ENCODE measurements around the gene PLEKHA5.

PLEKHA5 gene

DNA sequence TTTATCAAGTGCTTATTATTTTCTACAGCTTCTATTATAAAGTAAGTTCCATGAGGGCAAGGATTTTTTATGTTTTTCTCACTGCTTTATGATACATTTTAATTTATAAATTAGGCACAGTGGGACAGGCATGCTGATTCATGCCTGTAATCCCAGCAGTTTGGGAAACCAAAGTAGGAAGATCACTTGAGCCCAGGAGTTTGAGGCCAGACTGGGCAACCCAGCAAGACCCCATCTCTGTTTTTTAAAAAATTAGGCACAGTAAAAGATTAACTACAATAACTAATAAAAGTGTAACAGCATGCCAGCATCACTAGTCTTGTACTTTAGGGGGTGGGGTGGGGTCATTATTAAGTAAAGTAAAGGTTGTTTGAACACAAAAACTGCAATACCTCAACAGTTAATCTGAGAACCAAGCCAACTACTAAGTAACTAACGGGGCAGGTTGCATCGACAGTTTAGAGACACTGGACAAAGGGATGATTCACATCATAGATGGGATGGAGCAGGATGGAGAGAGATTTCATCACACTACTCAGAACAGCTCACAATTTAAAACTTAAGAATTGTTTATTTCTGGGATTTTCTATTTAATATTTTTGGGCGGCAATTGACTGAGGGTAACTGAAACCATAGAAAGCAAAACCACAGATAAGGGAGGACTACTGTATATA is 119.5 kb downstream of the PLEKHA5 start:
- H3K4me3 ChIP-seq (ENCODE audit: low read depth, low read length) = no peak overlapping the region
- TF ChIP-seq, protein P1, sequence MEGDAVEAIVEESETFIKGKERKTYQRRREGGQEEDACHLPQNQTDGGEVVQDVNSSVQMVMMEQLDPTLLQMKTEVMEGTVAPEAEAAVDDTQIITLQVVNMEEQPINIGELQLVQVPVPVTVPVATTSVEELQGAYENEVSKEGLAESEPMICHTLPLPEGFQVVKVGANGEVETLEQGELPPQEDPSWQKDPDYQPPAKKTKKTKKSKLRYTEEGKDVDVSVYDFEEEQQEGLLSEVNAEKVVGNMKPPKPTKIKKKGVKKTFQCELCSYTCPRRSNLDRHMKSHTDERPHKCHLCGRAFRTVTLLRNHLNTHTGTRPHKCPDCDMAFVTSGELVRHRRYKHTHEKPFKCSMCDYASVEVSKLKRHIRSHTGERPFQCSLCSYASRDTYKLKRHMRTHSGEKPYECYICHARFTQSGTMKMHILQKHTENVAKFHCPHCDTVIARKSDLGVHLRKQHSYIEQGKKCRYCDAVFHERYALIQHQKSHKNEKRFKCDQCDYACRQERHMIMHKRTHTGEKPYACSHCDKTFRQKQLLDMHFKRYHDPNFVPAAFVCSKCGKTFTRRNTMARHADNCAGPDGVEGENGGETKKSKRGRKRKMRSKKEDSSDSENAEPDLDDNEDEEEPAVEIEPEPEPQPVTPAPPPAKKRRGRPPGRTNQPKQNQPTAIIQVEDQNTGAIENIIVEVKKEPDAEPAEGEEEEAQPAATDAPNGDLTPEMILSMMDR (conservative IDR thresholded peaks at IDR 0.05; ENCODE audit: low read depth, low read length) = no peak
- peak; percentile 71 for DNase-seq (ENCODE audit: low read depth)

DNA sequence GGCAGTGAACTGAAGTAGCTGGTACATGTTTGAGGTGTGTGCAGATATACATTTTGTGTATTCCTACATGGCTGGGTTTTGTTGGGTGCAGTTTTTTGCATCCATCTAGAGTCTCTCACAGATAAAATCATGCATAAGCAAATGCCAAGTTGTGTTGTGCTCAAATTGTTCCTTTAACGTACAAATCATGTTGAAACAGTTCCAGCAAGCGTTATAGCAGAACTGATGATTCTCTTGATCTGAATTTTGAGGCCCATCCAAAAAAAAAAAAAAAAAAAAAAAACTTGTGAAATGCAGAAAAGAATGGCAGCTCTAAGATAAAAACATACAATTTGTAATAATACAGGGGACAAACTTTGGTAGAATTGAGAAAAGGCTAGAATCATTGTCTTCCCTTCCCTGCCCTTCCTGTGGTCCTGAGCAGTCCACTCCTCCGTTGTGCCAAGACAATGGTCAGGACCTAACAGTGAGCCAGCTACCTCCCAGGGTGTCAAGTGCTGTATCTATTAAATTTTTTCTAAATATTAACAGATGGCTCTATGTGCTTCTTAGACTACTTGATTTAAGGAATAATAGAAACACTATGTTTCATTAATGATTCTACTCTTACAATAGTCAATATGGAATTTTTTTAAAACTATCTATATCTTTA is 122.1 kb downstream of the PLEKHA5 start:
- H3K4me3 ChIP-seq (ENCODE audit: low read depth, low read length) = no peak overlapping the region
- TF ChIP-seq, protein P1 (conservative IDR thresholded peaks at IDR 0.05; ENCODE audit: low read depth, low read length) = no peak
- peak; percentile 35 for DNase-seq (ENCODE audit: low read depth)

DNA sequence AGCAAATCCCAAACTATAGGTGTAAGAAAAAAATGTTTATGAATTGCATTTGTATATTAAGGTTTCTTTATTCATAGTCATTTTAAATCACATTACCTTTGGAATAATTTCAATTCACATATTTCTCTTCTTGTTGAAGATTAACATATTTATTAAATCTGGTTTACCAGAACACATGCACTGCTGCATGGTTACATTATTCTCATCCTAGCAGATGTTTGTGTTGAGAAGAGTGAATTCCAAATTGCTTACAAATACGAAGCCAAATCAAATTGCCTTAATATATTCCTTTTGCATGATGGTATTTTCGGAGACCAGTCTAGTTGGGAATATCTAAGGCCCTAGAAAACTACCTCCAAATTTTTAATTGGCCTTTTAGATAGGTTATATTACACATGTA is 130.6 kb downstream of the PLEKHA5 start:
- H3K4me3 ChIP-seq (ENCODE audit: low read depth, low read length) = no peak overlapping the region
- DNase-seq (ENCODE audit: low read depth) = no peak
- TF ChIP-seq, protein P1 (conservative IDR thresholded peaks at IDR 0.05; ENCODE audit: low read depth, low read length) = no peak

DNA sequence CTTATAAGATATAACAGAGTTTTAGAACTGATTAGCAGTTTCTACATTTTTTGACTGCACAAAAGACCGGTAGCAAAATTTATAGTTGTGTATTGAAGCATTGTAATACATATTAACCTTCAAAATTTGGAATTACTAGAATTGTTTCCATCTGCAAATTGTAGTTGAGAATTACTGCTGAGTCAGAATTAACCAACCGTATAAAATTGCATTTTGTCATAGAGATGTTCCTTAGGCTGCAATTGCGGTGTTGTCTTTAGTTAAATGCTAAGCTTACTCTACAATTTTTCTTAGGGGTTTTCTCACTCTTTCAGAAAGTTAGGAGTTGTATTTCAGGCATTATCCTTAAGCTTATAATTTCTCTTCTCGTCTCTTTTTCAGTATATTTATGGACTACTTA is 132.2 kb downstream of the PLEKHA5 start:
- DNase-seq (ENCODE audit: low read depth) = no peak
- H3K4me3 ChIP-seq (ENCODE audit: low read depth, low read length) = no peak overlapping the region
- TF ChIP-seq, protein P1 (conservative IDR thresholded peaks at IDR 0.05; ENCODE audit: low read depth, low read length) = no peak

DNA sequence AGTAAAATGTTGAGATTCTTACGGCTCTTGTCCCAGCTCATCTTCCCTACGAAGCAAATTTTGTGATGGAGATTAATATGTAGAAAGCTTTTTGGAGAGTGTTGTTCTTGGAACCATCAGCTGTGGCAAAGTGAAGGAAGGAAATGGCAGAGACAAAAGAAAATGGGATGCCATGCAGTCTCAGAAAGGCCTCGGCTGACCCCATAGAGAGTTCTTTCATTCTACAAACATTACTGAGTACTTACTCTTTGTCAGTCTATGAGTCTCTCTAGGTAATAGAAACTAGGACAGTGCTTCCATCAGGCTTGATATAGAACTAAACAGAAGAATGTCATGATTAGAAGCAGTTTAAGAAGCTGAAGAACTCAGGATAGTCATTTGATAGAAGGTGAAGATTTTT is 134.1 kb downstream of the PLEKHA5 start:
- H3K4me3 ChIP-seq (ENCODE audit: low read depth, low read length) = no peak overlapping the region
- DNase-seq (ENCODE audit: low read depth) = no peak
- TF ChIP-seq, protein P1 (conservative IDR thresholded peaks at IDR 0.05; ENCODE audit: low read depth, low read length) = no peak

DNA sequence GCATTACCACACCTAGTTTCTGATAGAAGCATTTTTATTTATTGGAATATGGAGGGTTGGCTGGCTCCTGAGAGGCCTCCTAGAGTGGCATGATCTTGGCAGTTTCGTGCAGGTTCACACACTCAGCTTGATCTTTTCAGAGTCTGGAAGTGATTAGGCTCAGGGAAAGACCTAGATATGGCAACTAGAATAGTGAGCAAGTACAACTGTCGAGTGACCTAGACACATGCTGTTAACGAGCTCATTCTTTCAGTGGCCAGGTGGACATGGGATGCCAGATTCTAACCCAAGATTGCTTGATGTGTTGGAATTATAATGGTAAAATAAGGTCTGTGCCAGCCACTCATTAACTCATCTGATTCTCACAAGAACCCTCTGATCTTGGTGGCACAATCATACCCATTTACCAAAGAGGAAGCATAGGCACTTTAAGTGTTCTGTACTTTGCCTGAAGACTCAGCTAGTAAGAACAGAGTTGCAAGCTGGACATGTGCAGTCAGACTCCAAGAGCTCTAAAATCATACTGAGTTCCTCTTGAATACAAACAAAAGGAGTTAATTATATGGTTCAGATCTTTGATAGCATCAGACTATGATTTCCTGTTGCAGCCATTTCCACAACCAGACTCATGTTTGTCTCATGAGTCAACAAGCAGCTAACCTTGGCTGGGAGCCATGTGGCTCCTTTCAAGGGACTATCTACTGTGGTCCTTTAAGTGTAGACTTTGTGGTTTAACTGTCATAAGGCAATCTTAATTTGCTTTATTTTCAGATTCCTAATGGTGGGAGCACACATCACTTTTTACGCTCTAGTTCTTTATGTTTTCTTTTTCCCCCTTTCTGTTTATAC is 144.2 kb downstream of the PLEKHA5 start:
- DNase-seq (ENCODE audit: low read depth) = peak; percentile 98
- no peak overlapping the region for H3K4me3 ChIP-seq (ENCODE audit: low read depth, low read length)
- TF ChIP-seq, protein P1 (conservative IDR thresholded peaks at IDR 0.05; ENCODE audit: low read depth, low read length) = no peak
